Neural cell (in vitro differentiated cells): Measurements from ENCODE around the gene TAS2R41.

Source experiments
- EZH2 ChIP-seq: fragments of 200-600, 300-800 bp; shearing (Covaris generic), sonication (generic); IDR thresholded peaks from 2 replicates; pipeline ENCODE4 v1.6.1; 2014; ENCODE audit warnings: antibody characterized with exemption, low read length, borderline replicate concordance, mild to moderate bottlenecking; ENCODE audit not compliant: insufficient read depth, poor library complexity, severe bottlenecking
- MXI1 ChIP-seq: fragments of 450-650 bp; conservative IDR thresholded peaks from 2 replicates; pipeline ENCODE4 v1.6.1; 2014; ENCODE audit warnings: antibody characterized with exemption, mild to moderate bottlenecking; ENCODE audit not compliant: poor library complexity, severe bottlenecking
- SMC3 ChIP-seq: fragments of 450-650 bp; conservative IDR thresholded peaks from 2 replicates; pipeline ENCODE4 v1.6.1; 2014; ENCODE audit warnings: antibody characterized with exemption, mild to moderate bottlenecking, moderate library complexity; ENCODE audit not compliant: poor library complexity
- TAF1 ChIP-seq: IDR thresholded peaks from 2 replicates; pipeline ENCODE4 v1.6.1; 2012; ENCODE audit warnings: low read depth
- TF ChIP-seq, protein P1 (sequence below): fragments of 450-650 bp; IDR thresholded peaks from 2 replicates; pipeline ENCODE4 v1.5.1; 2014; ENCODE audit warnings: antibody characterized with exemption, mild to moderate bottlenecking, moderate library complexity; ENCODE audit not compliant: poor library complexity, severe bottlenecking

DNA sequence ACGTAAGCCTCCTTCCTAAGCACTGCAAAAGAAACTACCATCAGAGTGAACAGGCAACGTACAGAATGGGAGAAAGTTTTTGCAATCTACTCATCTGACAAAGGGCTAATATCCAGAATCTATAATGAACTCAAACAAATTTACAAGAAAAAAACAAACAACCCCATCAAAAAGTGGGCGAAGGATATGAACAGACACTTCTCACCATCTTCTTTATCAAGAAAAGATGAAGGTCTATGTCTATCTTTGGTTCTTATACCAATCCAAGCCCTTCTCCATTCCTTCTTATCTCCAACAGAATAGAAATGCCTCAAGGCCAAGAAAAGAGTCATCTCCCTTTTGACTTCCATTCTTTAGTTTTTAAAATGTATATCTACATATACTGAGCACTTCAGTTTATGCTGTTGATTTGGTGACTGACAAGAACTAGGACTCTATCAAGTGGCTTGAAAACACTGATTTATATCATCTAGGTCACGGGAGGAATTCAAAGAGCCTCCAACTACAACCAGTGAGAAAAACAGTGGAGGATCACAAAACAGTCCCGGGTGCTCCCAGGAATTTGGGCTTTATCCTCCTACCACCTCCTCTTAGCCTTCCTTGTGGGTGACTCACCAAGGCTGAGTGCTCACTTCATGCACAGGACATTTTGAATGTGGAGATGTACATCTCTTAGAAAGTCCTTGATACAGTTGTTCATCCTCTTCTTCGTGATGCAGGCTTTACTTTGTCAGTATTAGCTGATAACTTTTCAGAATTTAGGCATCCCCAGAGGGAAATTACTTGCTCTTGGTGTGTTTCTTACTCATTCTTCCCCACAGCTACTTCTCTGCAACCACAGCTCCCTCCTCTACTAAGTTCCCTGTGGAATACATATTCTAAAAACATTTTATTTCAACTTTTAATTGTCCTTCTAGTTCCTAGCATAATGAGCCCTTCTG, 15.4 kb downstream of the TAS2R41 start:
- TF ChIP-seq SMC3 (no peak), EZH2 (no peak), TAF1 (no peak), MXI1 (no peak)
- TF ChIP-seq, protein P1, sequence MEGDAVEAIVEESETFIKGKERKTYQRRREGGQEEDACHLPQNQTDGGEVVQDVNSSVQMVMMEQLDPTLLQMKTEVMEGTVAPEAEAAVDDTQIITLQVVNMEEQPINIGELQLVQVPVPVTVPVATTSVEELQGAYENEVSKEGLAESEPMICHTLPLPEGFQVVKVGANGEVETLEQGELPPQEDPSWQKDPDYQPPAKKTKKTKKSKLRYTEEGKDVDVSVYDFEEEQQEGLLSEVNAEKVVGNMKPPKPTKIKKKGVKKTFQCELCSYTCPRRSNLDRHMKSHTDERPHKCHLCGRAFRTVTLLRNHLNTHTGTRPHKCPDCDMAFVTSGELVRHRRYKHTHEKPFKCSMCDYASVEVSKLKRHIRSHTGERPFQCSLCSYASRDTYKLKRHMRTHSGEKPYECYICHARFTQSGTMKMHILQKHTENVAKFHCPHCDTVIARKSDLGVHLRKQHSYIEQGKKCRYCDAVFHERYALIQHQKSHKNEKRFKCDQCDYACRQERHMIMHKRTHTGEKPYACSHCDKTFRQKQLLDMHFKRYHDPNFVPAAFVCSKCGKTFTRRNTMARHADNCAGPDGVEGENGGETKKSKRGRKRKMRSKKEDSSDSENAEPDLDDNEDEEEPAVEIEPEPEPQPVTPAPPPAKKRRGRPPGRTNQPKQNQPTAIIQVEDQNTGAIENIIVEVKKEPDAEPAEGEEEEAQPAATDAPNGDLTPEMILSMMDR, result no peak
